Cortex of kidney (tissue), 1 donor: ENCODE measurements around the gene PXDC1.

Source experiments
- DNase-seq: peaks from one replicate; lab custom pipeline; 2025; lab: John Stamatoyannopoulos, UW

Gene PXDC1

GRCh38 chr6:3751077-3751729, at the start of gene PXDC1:
TSS of gene PXDC1 (minus strand) at chr6:3751713. CDS start at chr6:3751531, 182 bp downstream.
- no peak for DNase-seq

GRCh38 chr6:3800850-3801591, 49.5 kb upstream of the PXDC1 start:
- no peak for DNase-seq

- DNase-seq, result no peak
Measured at GRCh38 chr6:3799719-3800118, 48.2 kb upstream of the PXDC1 start.

GRCh38 chr6:3798055-3798919, 46.8 kb upstream of the PXDC1 start:
- no peak for DNase-seq

- no peak for DNase-seq
Measured at GRCh38 chr6:3797231-3798054, 45.9 kb upstream of the PXDC1 start.

- DNase-seq, result no peak
Measured at GRCh38 chr6:3796719-3797041, 45.2 kb upstream of the PXDC1 start.

- DNase-seq, result no peak
Measured at GRCh38 chr6:3795836-3796718, 44.6 kb upstream of the PXDC1 start.

- no peak for DNase-seq
Measured at GRCh38 chr6:3794092-3794491, 42.6 kb upstream of the PXDC1 start.

- DNase-seq, result no peak
Measured at GRCh38 chr6:3793545-3793944, 42.0 kb upstream of the PXDC1 start.

- no peak for DNase-seq
Measured at GRCh38 chr6:3791526-3792203, 40.2 kb upstream of the PXDC1 start.

- no peak for DNase-seq
Measured at GRCh38 chr6:3789896-3790558, 38.5 kb upstream of the PXDC1 start.

- no peak for DNase-seq
Measured at GRCh38 chr6:3789018-3789895, 37.7 kb upstream of the PXDC1 start.

GRCh38 chr6:3788408-3789017, 37.0 kb upstream of the PXDC1 start:
- DNase-seq, result no peak

- no peak for DNase-seq
Measured at GRCh38 chr6:3786141-3786540, 34.6 kb upstream of the PXDC1 start.

GRCh38 chr6:3785745-3786098, 34.2 kb upstream of the PXDC1 start:
- DNase-seq, result no peak

GRCh38 chr6:3784885-3785744, 33.6 kb upstream of the PXDC1 start:
- DNase-seq, result no peak

GRCh38 chr6:3784423-3784822, 32.9 kb upstream of the PXDC1 start:
- DNase-seq, result no peak
